OCI-LY7 (cell line): Measurements from ENCODE around the gene TBATA. TPM values are rescaled to one million over a fixed set of nuclear protein-coding genes. Genes with fewer than 3 reads are reported as not detected.

Experiments
- BruUV-seq: library from RNA; stranded (reverse); fragments of 400-500 nt; replicated peaks from 2 replicates; lab custom pipeline; 2021; lab: Mats Ljungman, UMichigan
- CTCF ChIA-PET: fragments of 300-600 bp; sonication (Branson Sonifier 250); formaldehyde crosslinking; loops from one replicate; lab custom pipeline; 2022; ENCODE audit warnings: antibody characterized with exemption; ENCODE audit not compliant: unreplicated experiment; lab: Charles Lee
- POLR2A ChIA-PET: fragments of 300-600 bp; sonication (Branson Sonifier 250); formaldehyde crosslinking; loops from one replicate; lab custom pipeline; 2022; ENCODE audit warnings: antibody characterized with exemption; lab: Charles Lee
- DNase-seq: peaks from one replicate; pipeline ENCODE4 v3.0.0-alpha.2; 2015; ENCODE audit warnings: low spot score
- H2AFZ ChIP-seq: fragments of 200-600 bp; sonication (generic), shearing (Covaris generic); 2 replicates; pipeline ENCODE4 v1.6.1; 2014; ENCODE audit warnings: mild to moderate bottlenecking, antibody characterized with exemption, low read length, moderate library complexity
- H3K27ac ChIP-seq: fragments of 200-600 bp; sonication (generic); 2 replicates; pipeline ENCODE4 v1.5.1; 2014; ENCODE audit warnings: mixed run types, low read depth, mild to moderate bottlenecking, moderate library complexity, low read length, inconsistent platforms; ENCODE audit not compliant: poor library complexity, severe bottlenecking
- H3K36me3 ChIP-seq: fragments of 200-600 bp; sonication (generic); 2 replicates; pipeline ENCODE4 v1.6.1; 2014; ENCODE audit warnings: mild to moderate bottlenecking, antibody characterized with exemption, low read length, moderate library complexity, mixed read lengths; ENCODE audit not compliant: insufficient read depth
- H3K4me1 ChIP-seq: fragments of 200-600 bp; sonication (generic); 2 replicates; pipeline ENCODE4 v1.5.1; 2014; ENCODE audit warnings: mild to moderate bottlenecking, low read length; ENCODE audit not compliant: insufficient read depth, poor library complexity, severe bottlenecking
- H3K4me2 ChIP-seq: fragments of 200-600 bp; sonication (generic); 2 replicates; pipeline ENCODE4 v1.6.1; 2014; ENCODE audit warnings: mild to moderate bottlenecking, low read length
- H3K4me3 ChIP-seq: fragments of 200-600 bp; sonication (generic); 2 replicates; pipeline ENCODE4 v1.5.1; 2014; ENCODE audit warnings: mild to moderate bottlenecking, low read depth, low read length; ENCODE audit not compliant: poor library complexity, severe bottlenecking
- H3K79me2 ChIP-seq: fragments of 200-600 bp; sonication (generic); 2 replicates; pipeline ENCODE4 v1.6.1; 2016; ENCODE audit warnings: low read depth, mild to moderate bottlenecking, low read length, moderate library complexity, mixed read lengths; ENCODE audit not compliant: insufficient read depth
- H3K9me2 ChIP-seq: fragments of 200-600 bp; sonication (generic); 2 replicates; pipeline ENCODE4 v1.6.1; 2016; ENCODE audit warnings: mild to moderate bottlenecking, low read length, mixed read lengths; ENCODE audit not compliant: insufficient read depth
- H3K9me3 ChIP-seq: fragments of 200-600 bp; sonication (generic); 2 replicates; pipeline ENCODE4 v1.6.1; 2014; ENCODE audit warnings: mild to moderate bottlenecking, mixed run types, low read length, mixed read lengths
- H4K20me1 ChIP-seq: fragments of 200-600 bp; sonication (generic); 2 replicates; pipeline ENCODE4 v1.6.1; 2014; ENCODE audit warnings: mild to moderate bottlenecking, antibody characterized with exemption, low read length, moderate library complexity, mixed read lengths; ENCODE audit not compliant: insufficient read depth
- CTCF ChIP-seq: fragments of 200-600 bp; sonication (generic); conservative IDR thresholded peaks from 2 replicates; pipeline ENCODE4 v1.5.1; 2014; ENCODE audit warnings: mild to moderate bottlenecking, antibody characterized with exemption, low read length, moderate library complexity, mixed read lengths
- EZH2phosphoT487 ChIP-seq: fragments of 200-600 bp; sonication (generic); IDR thresholded peaks from 2 replicates; pipeline ENCODE4 v1.6.1; 2018; ENCODE audit warnings: low read depth, borderline replicate concordance, mild to moderate bottlenecking, mixed run types, antibody characterized with exemption, low read length, moderate library complexity, mixed read lengths
- intact Hi-C: fragments of 100-400 bp; cut with micrococcal nuclease; formaldehyde crosslinking; loops from one replicate; pipeline ENCODE4 v1.10.0; 2022; ENCODE audit not compliant: unreplicated experiment
- total RNA-seq, 2 experiments: library from RNA; depleted of rRNA in 1 of 2; stranded (reverse); fragments of >200 nt in 1 of 2; shearing (Covaris generic) in 1 of 2; gene quantifications; 2 replicates each; pipeline ENCODE4 v1.2.3, GENCODE V29; 2014 to 2022

Gene TBATA
- total RNA-seq, 2 experiments from 2014 or later = not detected

GRCh38 chr10:70748801-70749573 is 36.2 kb downstream of the TBATA start:
- H3K36me3 ChIP-seq = no peaks in the 10 kb centered on the region
- no peak overlapping the region for H3K27ac ChIP-seq
- no peaks in the 10 kb centered on the region for H4K20me1 ChIP-seq
- no peaks in the 10 kb centered on the region for H3K4me1 ChIP-seq
- no TSS peak for BruUV-seq
- intact Hi-C loops = no loop called here
- CTCF ChIA-PET = no interaction called here
- no peak overlapping the region for H3K4me3 ChIP-seq
- H3K4me2 ChIP-seq = no peak overlapping the region
- H3K9me2 ChIP-seq = no peaks in the 10 kb centered on the region
- H3K79me2 ChIP-seq = no peaks in the 10 kb centered on the region
- no peaks in the 10 kb centered on the region for H3K9me3 ChIP-seq
- POLR2A ChIA-PET = interaction anchor here (0.6 kb wide), 1 partner anchor 13 kb away, joined by 3 read pairs; no protein-coding TSS in a partner anchor
- H2AFZ ChIP-seq = no peak overlapping the region
- no peak for DNase-seq
- TF ChIP-seq CTCF = no peak
- no peak for TF ChIP-seq EZH2phosphoT487

- Histone ChIP-seq H3K4me2 (no peak overlapping the region), H3K4me3 (no peak overlapping the region), H3K36me3 (no peaks in the 10 kb centered on the region), H3K9me3 (no peaks in the 10 kb centered on the region), H3K79me2 (no peaks in the 10 kb centered on the region), H3K27ac (no peak overlapping the region), H3K9me2 (no peaks in the 10 kb centered on the region), H2AFZ (no peak overlapping the region), H4K20me1 (no peaks in the 10 kb centered on the region), H3K4me1 (no peaks in the 10 kb centered on the region)
- TF ChIP-seq EZH2phosphoT487 (no peak), CTCF (no peak)
- ChIA-PET CTCF (no interaction called here), POLR2A (interaction anchor here (0.6 kb wide), 1 partner anchor 13 kb away, joined by 3 read pairs; no protein-coding TSS in a partner anchor)
- no TSS peak for BruUV-seq
- intact Hi-C loops = no loop called here
- no peak for DNase-seq
These were observed 36.9 kb downstream of the TBATA start for GRCh38 chr10:70748305-70748704.
